NCI-H526 (cell line): ENCODE results near the gene SUB1.
A peak's percentile ranks its signal among the peaks of the same experiment; 100 is the strongest.
"Not testable (repeated sequence)": the region's sequence is repeated elsewhere in the genome, so short reads cannot be mapped to it uniquely, and the experiment has no call there.

ENCODE experiments used
- DNase-seq, 2 experiments: peaks; one replicate each; lab custom pipeline; 2025; lab: John Stamatoyannopoulos, UW

The SUB1 gene

GRCh38 chr5:32600054-32600622 lies 14.8 kb downstream of the SUB1 start:
- DNase-seq = no peak

- DNase-seq = no peak
Observed at GRCh38 chr5:32601623-32602295, 16.4 kb downstream of the SUB1 start.

- DNase-seq = no peak
Observed at GRCh38 chr5:32602906-32603305, 17.5 kb downstream of the SUB1 start.

- no peak for DNase-seq
Observed at GRCh38 chr5:32604800-32605765, 19.7 kb downstream of the SUB1 start.

- no peak for DNase-seq
Observed at GRCh38 chr5:32605766-32606152, 20.4 kb downstream of the SUB1 start.

- no peak for DNase-seq
Observed at GRCh38 chr5:32612134-32612888, 27.0 kb downstream of the SUB1 start.

GRCh38 chr5:32613050-32613672 lies 27.8 kb downstream of the SUB1 start:
- peak; percentile 67 to 90 for DNase-seq

GRCh38 chr5:32615236-32615635 lies 29.9 kb downstream of the SUB1 start:
- no peak for DNase-seq

- no peak for DNase-seq
Observed at GRCh38 chr5:32618962-32619361, 33.6 kb downstream of the SUB1 start.

GRCh38 chr5:32621256-32621655 lies 35.9 kb downstream of the SUB1 start:
- no peak for DNase-seq

GRCh38 chr5:32625106-32625505 lies 39.7 kb downstream of the SUB1 start:
- DNase-seq = no peak

GRCh38 chr5:32625547-32625946 lies 40.2 kb downstream of the SUB1 start:
- DNase-seq = no peak

- DNase-seq = no peak
Observed at GRCh38 chr5:32627219-32627870, 42.0 kb downstream of the SUB1 start.

- peak in 1 of 2 experiments; percentile 11 for DNase-seq
Observed at GRCh38 chr5:32628049-32628844, 42.9 kb downstream of the SUB1 start.

GRCh38 chr5:32630867-32631491 lies 45.6 kb downstream of the SUB1 start:
- DNase-seq = no peak

GRCh38 chr5:32633017-32633416 lies 47.7 kb downstream of the SUB1 start:
- not testable (repeated sequence) for DNase-seq

- DNase-seq = no peak
Observed at GRCh38 chr5:32638309-32638708, 53.0 kb downstream of the SUB1 start.

- DNase-seq = no peak
Observed at GRCh38 chr5:32639943-32640342, 54.6 kb downstream of the SUB1 start.

GRCh38 chr5:32642276-32643002 lies 57.1 kb downstream of the SUB1 start:
- no peak for DNase-seq
